ENCODE data around the gene DLG2.
"Not testable (repeated sequence)": the region's sequence is repeated elsewhere in the genome, so short reads cannot be mapped to it uniquely, and the experiment has no call there.

Gene DLG2

GRCh38 chr11:83599066-83599465 is 2028.1 kb downstream of the DLG2 start:
- H3K4me2 ChIP-seq (ENCODE audit: low read depth, low read length) = no peak overlapping the region
- no peak overlapping the region for H3K9ac ChIP-seq (ENCODE audit: low read length)
- no peak for DNase-seq
- no peaks in the 10 kb centered on the region for H3K9me2 ChIP-seq (replicated peaks; ENCODE audit: insufficient read depth, low read length)
- no peak overlapping the region for H3K27ac ChIP-seq (ENCODE audit: low read length)
- no peaks in the 10 kb centered on the region for H3K9me3 ChIP-seq (replicated peaks; ENCODE audit: insufficient read depth, low read length)
- no peaks in the 10 kb centered on the region for H3K4me1 ChIP-seq (ENCODE audit: low read length)
- no peak overlapping the region for H3K4me3 ChIP-seq (ENCODE audit: low read length)
- H2AFZ ChIP-seq (ENCODE audit: low read length) = no peak overlapping the region
- no peaks in the 10 kb centered on the region for H3K36me3 ChIP-seq (replicated peaks; ENCODE audit: insufficient read depth, low read length)
- TF ChIP-seq EZH2phosphoT487 (IDR thresholded peaks at IDR 0.05; ENCODE audit: low read length) (no peak), EZH2 (optimal IDR thresholded peaks at IDR 0.05; ENCODE audit: low read depth, low read length) (no peak), CTCF (IDR thresholded peaks at IDR 0.05; ENCODE audit: low read length) (no peak)
- no peaks in the 10 kb centered on the region for H4K20me1 ChIP-seq (ENCODE audit: insufficient read depth, low read length)
- H3F3A ChIP-seq (ENCODE audit: insufficient read depth, low read length) = no peaks in the 10 kb centered on the region
- H3K27me3 ChIP-seq (replicated peaks; ENCODE audit: insufficient read depth, low read length) = no peaks in the 10 kb centered on the region
- no peaks in the 10 kb centered on the region for H3K79me2 ChIP-seq (ENCODE audit: low read length)

GRCh38 chr11:83587797-83588196 is 2039.3 kb downstream of the DLG2 start:
- H3K9ac ChIP-seq (ENCODE audit: low read length); H4K20me1 ChIP-seq (ENCODE audit: insufficient read depth, low read length); H3K4me2 ChIP-seq (ENCODE audit: low read depth, low read length); H3K79me2 ChIP-seq (ENCODE audit: low read length); H3K9me3 ChIP-seq (replicated peaks; ENCODE audit: insufficient read depth, low read length); H3F3A ChIP-seq (ENCODE audit: insufficient read depth, low read length); H2AFZ ChIP-seq (ENCODE audit: low read length); DNase-seq; H3K4me3 ChIP-seq (ENCODE audit: low read length); H3K4me1 ChIP-seq (ENCODE audit: low read length); H3K36me3 ChIP-seq (replicated peaks; ENCODE audit: insufficient read depth, low read length); H3K27me3 ChIP-seq (replicated peaks; ENCODE audit: insufficient read depth, low read length); H3K27ac ChIP-seq (ENCODE audit: low read length); H3K9me2 ChIP-seq (replicated peaks; ENCODE audit: insufficient read depth, low read length): not testable (repeated sequence)

- H3K4me1 ChIP-seq (ENCODE audit: low read length) = no peaks in the 10 kb centered on the region
- no peak for DNase-seq
- no peaks in the 10 kb centered on the region for H3K9me3 ChIP-seq (replicated peaks; ENCODE audit: insufficient read depth, low read length)
- no peak overlapping the region for H3K4me2 ChIP-seq (ENCODE audit: low read depth, low read length)
- H3K36me3 ChIP-seq (replicated peaks; ENCODE audit: insufficient read depth, low read length) = no peaks in the 10 kb centered on the region
- H3K9me2 ChIP-seq (replicated peaks; ENCODE audit: insufficient read depth, low read length) = no peaks in the 10 kb centered on the region
- TF ChIP-seq EZH2phosphoT487 (IDR thresholded peaks at IDR 0.05; ENCODE audit: low read length) (no peak), CTCF (IDR thresholded peaks at IDR 0.05; ENCODE audit: low read length) (no peak), EZH2 (optimal IDR thresholded peaks at IDR 0.05; ENCODE audit: low read depth, low read length) (no peak)
- H2AFZ ChIP-seq (ENCODE audit: low read length) = no peak overlapping the region
- H3K27ac ChIP-seq (ENCODE audit: low read length) = no peak overlapping the region
- no peak overlapping the region for H3K9ac ChIP-seq (ENCODE audit: low read length)
- H3F3A ChIP-seq (ENCODE audit: insufficient read depth, low read length) = no peaks in the 10 kb centered on the region
- no peak overlapping the region for H3K4me3 ChIP-seq (ENCODE audit: low read length)
- H3K79me2 ChIP-seq (ENCODE audit: low read length) = no peaks in the 10 kb centered on the region
- H3K27me3 ChIP-seq (replicated peaks; ENCODE audit: insufficient read depth, low read length) = no peaks in the 10 kb centered on the region
- H4K20me1 ChIP-seq (ENCODE audit: insufficient read depth, low read length) = no peaks in the 10 kb centered on the region
These were observed 2043.3 kb downstream of the DLG2 start for GRCh38 chr11:83583757-83584366.

- Histone ChIP-seq H2AFZ (ENCODE audit: low read length) (no peak overlapping the region), H3K9me3 (replicated peaks; ENCODE audit: insufficient read depth, low read length) (no peaks in the 10 kb centered on the region)
These were observed 2052.6 kb downstream of the DLG2 start for GRCh38 chr11:83574519-83574918.

More at GRCh38 chr11:83574519-83574918, 2052.6 kb downstream of the DLG2 start:
- no peak for DNase-seq
- Histone ChIP-seq H3K79me2 (ENCODE audit: low read length) (no peaks in the 10 kb centered on the region), H3K36me3 (replicated peaks; ENCODE audit: insufficient read depth, low read length) (no peaks in the 10 kb centered on the region), H3K27me3 (replicated peaks; ENCODE audit: insufficient read depth, low read length) (no peaks in the 10 kb centered on the region), H3K27ac (ENCODE audit: low read length) (no peak overlapping the region), H4K20me1 (ENCODE audit: insufficient read depth, low read length) (no peaks in the 10 kb centered on the region), H3K4me2 (ENCODE audit: low read depth, low read length) (no peak overlapping the region), H3F3A (ENCODE audit: insufficient read depth, low read length) (no peaks in the 10 kb centered on the region), H3K9me2 (replicated peaks; ENCODE audit: insufficient read depth, low read length) (no peaks in the 10 kb centered on the region), H3K9ac (ENCODE audit: low read length) (no peak overlapping the region), H3K4me3 (ENCODE audit: low read length) (no peak overlapping the region), H3K4me1 (ENCODE audit: low read length) (no peaks in the 10 kb centered on the region)
- TF ChIP-seq CTCF (IDR thresholded peaks at IDR 0.05; ENCODE audit: low read length) = no peak
- TF ChIP-seq EZH2phosphoT487 (IDR thresholded peaks at IDR 0.05; ENCODE audit: low read length) = no peak
- TF ChIP-seq EZH2 (optimal IDR thresholded peaks at IDR 0.05; ENCODE audit: low read depth, low read length) = no peak

All from MM.1S (cell line).